Muscle of leg (tissue), 11 donors: ENCODE data around the gene PRTFDC1. TPM values are rescaled to one million over a fixed set of nuclear protein-coding genes. Genes with fewer than 3 reads are reported as not detected.
"Not testable (repeated sequence)": the region's sequence is repeated elsewhere in the genome, so short reads cannot be mapped to it uniquely, and the experiment has no call there.

Experiments
- DNase-seq: peaks from one replicate; pipeline ENCODE4 v3.0.0; 2013
- H3K27ac ChIP-seq: one replicate; pipeline ENCODE4 v1.5.1; 2013; ENCODE audit warnings: mild to moderate bottlenecking, low read length, control low read depth
- H3K27me3 ChIP-seq: one replicate; pipeline ENCODE4 v1.6.1; 2013; ENCODE audit warnings: low read length; ENCODE audit not compliant: control insufficient read depth, insufficient read depth
- H3K36me3 ChIP-seq: one replicate; pipeline ENCODE4 v1.6.1; 2013; ENCODE audit warnings: low read length; ENCODE audit not compliant: control insufficient read depth, insufficient read depth
- H3K4me1 ChIP-seq: one replicate; pipeline ENCODE4 v1.6.1; 2013; ENCODE audit warnings: low read length; ENCODE audit not compliant: control insufficient read depth, insufficient read depth
- H3K4me3 ChIP-seq: one replicate; pipeline ENCODE4 v1.5.1; 2013; ENCODE audit warnings: low read length, control low read depth
- H3K9me3 ChIP-seq: replicated peaks from 2 replicates; pipeline ENCODE4 v1.6.1; 2013; ENCODE audit warnings: low read depth, low read length; ENCODE audit not compliant: control insufficient read depth
- WGBS: methylation state at CpG from one replicate; pipeline ENCODE4 v1.1.5; 2013; ENCODE audit warnings: missing lambda C conversion rate; ENCODE audit not compliant: insufficient coverage; 5-methylcytosine and 5-hydroxymethylcytosine counted together
- polyA plus RNA-seq, 8 donors: library from polyadenylated mRNA; unstranded; fragments of 120-200 nt; gene quantifications; one replicate each; pipeline versions ENCODE4 v1.2.1 to v1.2.3, GENCODE V29; 2013; ENCODE audit warnings: inconsistent platforms in 1 of 8, low replicate concordance in 1 of 8; ENCODE audit not compliant: insufficient read length in 8 of 8, insufficient read depth in 1 of 8
- total RNA-seq: library from RNA; stranded (reverse); fragments of 120-200 nt; gene quantifications from one replicate; pipeline ENCODE4 v1.2.4, GENCODE V29; 2013

Gene PRTFDC1
- total and polyA plus RNA-seq, 9 donors = 12.6 to 21.6 (median 16.2) TPM

GRCh38 chr10:24983946-24984345 is 31.5 kb upstream of the PRTFDC1 start:
- Histone ChIP-seq H3K27ac (no peak overlapping the region), H3K4me1 (no peaks in the 10 kb centered on the region), H3K36me3 (no peaks in the 10 kb centered on the region), H3K9me3 (no peaks in the 10 kb centered on the region), H3K4me3 (no peak overlapping the region), H3K27me3 (no peaks in the 10 kb centered on the region)
- no peak for DNase-seq
- WGBS = no CpG with 5 or more reads among the region's 3 CpGs

GRCh38 chr10:24983130-24983529 is 30.7 kb upstream of the PRTFDC1 start:
- no peak overlapping the region for H3K4me3 ChIP-seq
- no peaks in the 10 kb centered on the region for H3K36me3 ChIP-seq
- H3K27ac ChIP-seq = no peak overlapping the region
- H3K27me3 ChIP-seq = no peaks in the 10 kb centered on the region
- DNase-seq = no peak
- WGBS = 100% methylated on average over 2 of the region's 4 CpGs
- no peaks in the 10 kb centered on the region for H3K4me1 ChIP-seq
- no peaks in the 10 kb centered on the region for H3K9me3 ChIP-seq

- 83% methylated on average over 1 of the region's 1 CpG for WGBS
Measured at GRCh38 chr10:24982319-24983112, 30.1 kb upstream of the PRTFDC1 start.

GRCh38 chr10:24981161-24981710 is 28.8 kb upstream of the PRTFDC1 start:
- Histone ChIP-seq H3K36me3 (no peaks in the 10 kb centered on the region), H3K4me1 (no peaks in the 10 kb centered on the region), H3K4me3 (no peak overlapping the region), H3K27ac (no peak overlapping the region), H3K9me3 (no peaks in the 10 kb centered on the region), H3K27me3 (no peaks in the 10 kb centered on the region)
- 92% methylated on average over 1 of the region's 5 CpGs for WGBS
- DNase-seq = no peak

More at GRCh38 chr10:24982319-24983112, 30.1 kb upstream of the PRTFDC1 start:
- H3K27me3 ChIP-seq = no peaks in the 10 kb centered on the region
- no peak for DNase-seq
- no peak overlapping the region for H3K4me3 ChIP-seq
- H3K4me1 ChIP-seq = no peaks in the 10 kb centered on the region
- H3K9me3 ChIP-seq = no peaks in the 10 kb centered on the region
- H3K36me3 ChIP-seq = no peaks in the 10 kb centered on the region
- no peak overlapping the region for H3K27ac ChIP-seq

GRCh38 chr10:24979685-24980084 is 27.3 kb upstream of the PRTFDC1 start:
- H3K4me1 ChIP-seq = peaks cover 8% of the 10 kb centered on the region
- WGBS = 91% methylated on average over 4 of the region's 4 CpGs
- no peaks in the 10 kb centered on the region for H3K27me3 ChIP-seq
- H3K27ac ChIP-seq = no peak overlapping the region
- H3K36me3 ChIP-seq = no peaks in the 10 kb centered on the region
- H3K9me3 ChIP-seq = no peaks in the 10 kb centered on the region
- H3K4me3 ChIP-seq = no peak overlapping the region
- no peak for DNase-seq

- 20% methylated on average over 1 of the region's 2 CpGs for WGBS
- Histone ChIP-seq H3K9me3 (no peaks in the 10 kb centered on the region), H3K27ac (peak overlapping the region; percentile 67), H3K27me3 (no peaks in the 10 kb centered on the region), H3K4me3 (no peak overlapping the region), H3K36me3 (no peaks in the 10 kb centered on the region), H3K4me1 (peaks cover 11% of the 10 kb centered on the region)
- peak; percentile 96 for DNase-seq
Measured at GRCh38 chr10:24974976-24975375, 22.6 kb upstream of the PRTFDC1 start.

GRCh38 chr10:24973163-24973562 is 20.8 kb upstream of the PRTFDC1 start:
- no peak for DNase-seq
- H3K27ac ChIP-seq = no peak overlapping the region
- no peaks in the 10 kb centered on the region for H3K9me3 ChIP-seq
- H3K36me3 ChIP-seq = no peaks in the 10 kb centered on the region
- peaks cover 11% of the 10 kb centered on the region for H3K4me1 ChIP-seq
- no peaks in the 10 kb centered on the region for H3K27me3 ChIP-seq
- WGBS = no CpG with 5 or more reads among the region's 5 CpGs
- no peak overlapping the region for H3K4me3 ChIP-seq

- H3K4me3 ChIP-seq = no peak overlapping the region
- no peaks in the 10 kb centered on the region for H3K36me3 ChIP-seq
- H3K27ac ChIP-seq = no peak overlapping the region
- no peaks in the 10 kb centered on the region for H3K27me3 ChIP-seq
- H3K4me1 ChIP-seq = peaks cover 11% of the 10 kb centered on the region
- DNase-seq = no peak
- no peaks in the 10 kb centered on the region for H3K9me3 ChIP-seq
Measured at GRCh38 chr10:24971374-24971773, 19.0 kb upstream of the PRTFDC1 start.

GRCh38 chr10:24969841-24970281 is 17.5 kb upstream of the PRTFDC1 start:
- Histone ChIP-seq H3K27me3 (no peaks in the 10 kb centered on the region), H3K4me3 (no peak overlapping the region), H3K27ac (peak overlapping the region; percentile 86), H3K4me1 (peaks cover 4% of the 10 kb centered on the region), H3K36me3 (no peaks in the 10 kb centered on the region), H3K9me3 (no peaks in the 10 kb centered on the region)
- peak; percentile 97 for DNase-seq
- WGBS = no CpG with 5 or more reads among the region's 2 CpGs

- H3K9me3 ChIP-seq, H3K4me1 ChIP-seq, H3K4me3 ChIP-seq, H3K36me3 ChIP-seq, DNase-seq, H3K27me3 ChIP-seq: not testable (repeated sequence)
- WGBS = 97% methylated on average over 9 of the region's 11 CpGs
- H3K27ac ChIP-seq = peak overlapping the region; percentile 86
Measured at GRCh38 chr10:24968951-24969350, 16.5 kb upstream of the PRTFDC1 start.
